IgD-negative memory B cell (primary cell): ENCODE data around the gene MAGI1. TPM values are rescaled to one million over a fixed set of nuclear protein-coding genes. Genes with fewer than 3 reads are reported as not detected.
A peak's percentile ranks its signal among the peaks of the same experiment; 100 is the strongest.

Source experiments
- H3K27ac Mint-ChIP-seq, 3 donors: one replicate each; pipeline ENCODE4 v1.8.0; 2020 to 2022; ENCODE audit warnings: mild to moderate bottlenecking in 3 of 3, mixed read lengths in 3 of 3, moderate library complexity in 1 of 3
- H3K27me3 Mint-ChIP-seq: one replicate; pipeline ENCODE4 v1.8.0; 2021; ENCODE audit warnings: mixed read lengths
- H3K36me3 Mint-ChIP-seq: one replicate; pipeline ENCODE4 v1.8.0; 2020; ENCODE audit warnings: mild to moderate bottlenecking, mixed read lengths
- H3K4me1 Mint-ChIP-seq, 3 donors: one replicate each; pipeline ENCODE4 v1.8.0; 2020 to 2022; ENCODE audit warnings: mixed read lengths in 3 of 3, mild to moderate bottlenecking in 1 of 3
- H3K4me3 Mint-ChIP-seq, 4 donors: one replicate each; pipeline ENCODE4 v1.8.0; 2020 to 2022; ENCODE audit warnings: mild to moderate bottlenecking in 4 of 4, mixed read lengths in 4 of 4, moderate library complexity in 3 of 4
- H3K9me3 Mint-ChIP-seq, 3 donors: one replicate each; pipeline ENCODE4 v1.8.0; 2020 to 2021; ENCODE audit warnings: mixed read lengths in 3 of 3, mild to moderate bottlenecking in 1 of 3
- polyA plus RNA-seq: library from polyadenylated mRNA; unstranded; fragments of 300-500 nt; fragmentation: Illumina TruSeq; gene quantifications from one replicate; pipeline ENCODE4 v1.2.3, GENCODE V29; 2021

Gene MAGI1
- polyA plus RNA-seq, 1 donor from 2014 or later, result 1.3 TPM

- Mint-ChIP-seq H3K27me3 (peaks cover 5% of the 10 kb centered on the region), H3K36me3 (peaks cover 2% of the 10 kb centered on the region), H3K4me3 (no peak overlapping the region), H3K9me3 (peaks cover 0 to 6% (median 2%) of the 10 kb centered on the region in 3 donors), H3K4me1 (no peaks in the 10 kb centered on the region), H3K27ac (peak overlapping the region in 1 of 3 donors; percentile 14)
Observed at GRCh38 chr3:65350801-65351476, 687.8 kb downstream of the MAGI1 start.

DNA sequence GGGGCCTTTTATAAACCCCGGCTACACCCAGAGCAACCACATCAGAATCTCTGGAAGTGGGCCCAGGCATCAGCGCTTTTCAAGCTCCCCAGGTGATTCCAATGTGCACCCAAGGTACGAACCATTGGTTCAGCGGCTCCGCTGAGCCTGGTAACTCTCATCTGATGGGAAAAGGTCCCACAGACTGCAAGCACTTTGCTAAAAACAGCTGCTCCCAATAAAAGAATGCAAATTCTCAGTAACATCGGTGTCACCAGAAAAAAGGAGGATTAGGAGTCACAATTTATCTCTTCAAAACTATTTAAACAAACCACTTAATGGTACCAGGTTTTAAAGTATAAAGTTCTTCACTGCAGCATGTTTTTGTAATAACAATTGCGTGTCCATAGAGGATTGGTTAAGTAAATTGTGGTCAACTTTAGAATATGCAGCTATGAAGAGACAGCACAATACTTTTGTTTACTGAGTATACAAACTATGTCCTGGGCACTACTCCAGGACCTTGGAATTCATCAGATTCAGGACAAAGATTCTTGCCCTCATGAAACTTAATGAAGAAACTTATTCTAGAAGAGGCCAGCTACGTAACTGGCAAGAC, 690.2 kb downstream of the MAGI1 start:
- Mint-ChIP-seq H3K27ac (no peak overlapping the region), H3K36me3 (peaks cover 2% of the 10 kb centered on the region), H3K27me3 (no peaks in the 10 kb centered on the region), H3K4me3 (no peak overlapping the region), H3K9me3 (peaks cover 0 to 2% (median 0%) of the 10 kb centered on the region in 3 donors), H3K4me1 (no peaks in the 10 kb centered on the region)

- H3K36me3 Mint-ChIP-seq, result peaks cover 2% of the 10 kb centered on the region
- no peaks in the 10 kb centered on the region for H3K27me3 Mint-ChIP-seq
- no peaks in the 10 kb centered on the region for H3K4me1 Mint-ChIP-seq
- peaks cover 0 to 2% (median 0%) of the 10 kb centered on the region in 3 donors for H3K9me3 Mint-ChIP-seq
- H3K4me3 Mint-ChIP-seq, result no peak overlapping the region
- no peak overlapping the region for H3K27ac Mint-ChIP-seq
Observed at GRCh38 chr3:65347166-65347565, 691.6 kb downstream of the MAGI1 start.

DNA sequence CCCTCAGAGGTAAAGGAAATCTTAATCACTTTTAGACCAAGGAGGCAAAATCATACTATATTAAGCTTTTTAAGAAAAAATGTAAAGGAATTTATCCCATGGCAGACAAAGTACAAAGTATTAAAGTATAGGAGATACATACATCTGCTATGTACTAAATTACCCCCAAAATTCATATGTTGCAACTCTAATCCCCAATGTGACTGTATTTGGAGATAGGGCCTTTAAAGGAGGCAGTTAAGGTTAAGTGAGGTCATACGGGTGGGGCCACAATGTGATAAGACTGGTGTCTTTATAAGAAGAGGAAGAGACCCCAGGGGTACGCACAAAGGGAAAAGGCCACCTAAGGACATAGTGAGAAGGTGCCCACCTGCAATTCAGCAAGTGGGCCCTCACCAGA, 693.9 kb downstream of the MAGI1 start:
- H3K9me3 Mint-ChIP-seq, result peaks cover 0 to 6% (median under 1%) of the 10 kb centered on the region in 3 donors
- no peak overlapping the region for H3K4me3 Mint-ChIP-seq
- peaks cover 2% of the 10 kb centered on the region for H3K36me3 Mint-ChIP-seq
- no peaks in the 10 kb centered on the region for H3K27me3 Mint-ChIP-seq
- H3K27ac Mint-ChIP-seq, result no peak overlapping the region
- H3K4me1 Mint-ChIP-seq, result no peaks in the 10 kb centered on the region

- H3K27me3 Mint-ChIP-seq, result no peaks in the 10 kb centered on the region
- no peak overlapping the region for H3K4me3 Mint-ChIP-seq
- H3K9me3 Mint-ChIP-seq, result peaks cover 0 to 6% (median 2%) of the 10 kb centered on the region in 3 donors
- H3K27ac Mint-ChIP-seq, result no peak overlapping the region
- H3K36me3 Mint-ChIP-seq, result peaks cover 2% of the 10 kb centered on the region
- H3K4me1 Mint-ChIP-seq, result no peaks in the 10 kb centered on the region
Observed at GRCh38 chr3:65344444-65344843, 694.3 kb downstream of the MAGI1 start.

DNA sequence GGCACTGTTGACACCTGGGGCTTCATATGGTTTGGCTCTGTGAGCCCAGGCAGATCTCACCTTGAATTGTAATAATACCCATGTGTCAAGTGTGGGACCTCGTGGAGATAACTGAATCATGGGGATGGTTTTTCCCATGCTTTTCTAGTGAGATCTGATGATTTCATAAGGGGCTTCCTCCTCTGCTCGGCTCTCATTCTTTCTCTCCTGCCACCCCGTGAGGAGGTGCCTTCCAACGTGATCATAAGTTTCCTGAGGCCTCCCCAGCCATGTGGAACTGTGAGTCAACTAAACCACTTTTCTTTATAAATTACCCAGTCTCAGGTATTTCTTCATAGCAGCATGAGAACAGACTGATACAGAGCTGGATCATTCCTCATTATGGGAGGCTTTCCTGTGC, 695.0 kb downstream of the MAGI1 start:
- Mint-ChIP-seq H3K36me3 (no peaks in the 10 kb centered on the region), H3K4me1 (no peaks in the 10 kb centered on the region), H3K27ac (no peak overlapping the region), H3K9me3 (peaks cover 0 to 6% (median 2%) of the 10 kb centered on the region in 3 donors), H3K4me3 (no peak overlapping the region), H3K27me3 (no peaks in the 10 kb centered on the region)

- Mint-ChIP-seq H3K4me3 (no peak overlapping the region), H3K27ac (no peak overlapping the region), H3K27me3 (no peaks in the 10 kb centered on the region), H3K9me3 (peaks cover 0 to 6% (median 2%) of the 10 kb centered on the region in 3 donors), H3K4me1 (no peaks in the 10 kb centered on the region), H3K36me3 (no peaks in the 10 kb centered on the region)
Observed at GRCh38 chr3:65343026-65343425, 695.7 kb downstream of the MAGI1 start.

DNA sequence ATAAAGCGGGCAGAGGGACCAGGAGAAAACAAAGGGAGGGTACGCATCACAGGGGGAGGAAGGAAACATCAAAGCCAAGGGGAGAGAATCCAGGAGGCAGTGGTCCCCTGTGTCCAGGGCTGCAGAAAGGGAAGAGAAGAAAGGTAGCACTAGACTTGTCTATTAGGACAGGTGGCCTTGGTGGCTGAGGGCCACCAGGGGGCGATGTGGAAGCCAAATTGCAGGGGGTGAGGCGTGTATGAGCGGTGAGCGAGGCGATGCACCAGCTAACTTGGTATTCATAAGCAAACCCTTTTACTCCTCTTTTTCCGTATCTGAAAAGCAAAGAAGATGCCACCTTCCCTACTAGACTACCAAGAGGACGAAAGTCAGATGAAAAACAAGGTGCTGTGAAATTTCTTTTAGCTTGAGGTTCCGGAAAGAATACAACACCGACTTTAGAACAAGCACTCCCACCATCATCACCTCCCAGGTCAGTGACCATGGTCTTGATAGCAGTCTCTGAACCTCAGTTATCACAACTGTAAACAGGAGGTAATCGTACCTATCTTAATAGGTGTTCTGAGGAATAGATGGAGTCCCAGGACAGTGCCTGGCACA, 696.5 kb downstream of the MAGI1 start:
- H3K36me3 Mint-ChIP-seq, result no peaks in the 10 kb centered on the region
- peaks cover 0 to 6% (median 4%) of the 10 kb centered on the region in 3 donors for H3K9me3 Mint-ChIP-seq
- no peak overlapping the region for H3K27ac Mint-ChIP-seq
- no peak overlapping the region for H3K4me3 Mint-ChIP-seq
- H3K4me1 Mint-ChIP-seq, result no peaks in the 10 kb centered on the region
- H3K27me3 Mint-ChIP-seq, result no peaks in the 10 kb centered on the region

GRCh38 chr3:65339192-65339740, 699.5 kb downstream of the MAGI1 start:
- H3K27me3 Mint-ChIP-seq, result no peaks in the 10 kb centered on the region
- peaks cover 5 to 12% (median 9%) of the 10 kb centered on the region in 3 donors for H3K9me3 Mint-ChIP-seq
- no peaks in the 10 kb centered on the region for H3K36me3 Mint-ChIP-seq
- H3K4me1 Mint-ChIP-seq, result no peaks in the 10 kb centered on the region
- no peak overlapping the region for H3K4me3 Mint-ChIP-seq
- no peak overlapping the region for H3K27ac Mint-ChIP-seq

DNA sequence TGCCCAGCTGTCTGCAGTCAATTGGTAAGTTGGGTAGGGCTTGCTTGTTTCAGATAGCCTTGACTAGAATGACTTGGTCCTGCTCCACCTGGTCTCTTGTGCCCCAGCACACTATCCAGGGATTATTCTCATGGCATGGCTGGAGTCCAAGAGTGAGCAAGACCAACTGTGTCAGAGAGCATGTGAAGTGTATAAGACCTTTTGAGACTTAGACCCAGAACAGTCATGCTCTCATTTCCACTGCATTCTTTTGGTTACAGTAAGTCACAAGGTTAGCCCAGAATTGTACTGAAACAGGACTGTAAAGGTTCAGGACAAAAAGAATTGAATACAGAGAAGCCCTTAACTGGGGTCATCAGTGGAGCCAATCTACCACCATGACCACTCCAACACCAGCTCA, 700.1 kb downstream of the MAGI1 start:
- Mint-ChIP-seq H3K36me3 (no peaks in the 10 kb centered on the region), H3K27me3 (no peaks in the 10 kb centered on the region), H3K27ac (no peak overlapping the region), H3K4me3 (no peak overlapping the region), H3K9me3 (peaks cover 5 to 12% (median 9%) of the 10 kb centered on the region in 3 donors), H3K4me1 (no peaks in the 10 kb centered on the region)

- Mint-ChIP-seq H3K27me3 (no peaks in the 10 kb centered on the region), H3K36me3 (no peaks in the 10 kb centered on the region), H3K27ac (peak overlapping the region in 1 of 3 donors; percentile 41), H3K9me3 (peaks cover 3 to 12% (median 5%) of the 10 kb centered on the region in 3 donors), H3K4me1 (no peaks in the 10 kb centered on the region), H3K4me3 (no peak overlapping the region)
Observed at GRCh38 chr3:65335587-65335986, 703.1 kb downstream of the MAGI1 start.

- Mint-ChIP-seq H3K4me1 (no peaks in the 10 kb centered on the region), H3K27ac (no peak overlapping the region), H3K27me3 (no peaks in the 10 kb centered on the region), H3K4me3 (no peak overlapping the region), H3K9me3 (peaks cover 3 to 10% (median 5%) of the 10 kb centered on the region in 3 donors), H3K36me3 (no peaks in the 10 kb centered on the region)
Observed at GRCh38 chr3:65334045-65334665, 704.6 kb downstream of the MAGI1 start.

GRCh38 chr3:65331730-65332129, 707.0 kb downstream of the MAGI1 start:
- Mint-ChIP-seq H3K27ac (no peak overlapping the region), H3K27me3 (no peaks in the 10 kb centered on the region), H3K9me3 (peaks cover 0 to 8% (median 8%) of the 10 kb centered on the region in 3 donors), H3K4me1 (no peaks in the 10 kb centered on the region), H3K4me3 (no peak overlapping the region), H3K36me3 (no peaks in the 10 kb centered on the region)

- Mint-ChIP-seq H3K36me3 (no peaks in the 10 kb centered on the region), H3K9me3 (peaks cover 0 to 2% (median 2%) of the 10 kb centered on the region in 3 donors), H3K27ac (no peak overlapping the region), H3K27me3 (no peaks in the 10 kb centered on the region), H3K4me1 (no peaks in the 10 kb centered on the region), H3K4me3 (no peak overlapping the region)
Observed at GRCh38 chr3:65330072-65330471, 708.6 kb downstream of the MAGI1 start.

DNA sequence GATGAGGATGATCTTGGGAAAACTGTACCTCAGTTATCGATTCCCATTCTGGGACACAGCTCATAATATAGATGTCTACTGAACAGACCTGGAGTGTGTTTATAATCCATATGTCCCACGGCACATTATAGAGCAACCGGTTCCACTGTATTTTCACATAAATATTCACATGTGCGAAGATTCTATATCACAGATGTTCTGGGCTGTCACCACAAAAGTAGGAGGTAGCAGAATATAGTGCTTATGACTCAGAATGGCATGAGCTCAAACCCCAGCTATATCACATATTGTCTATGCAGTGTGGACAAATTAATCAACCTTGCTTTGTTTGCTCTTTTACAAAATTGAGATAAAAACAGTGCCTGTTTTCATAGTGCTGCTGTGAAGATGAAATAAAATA, 710.6 kb downstream of the MAGI1 start:
- Mint-ChIP-seq H3K27me3 (peaks cover 2% of the 10 kb centered on the region), H3K27ac (no peak overlapping the region), H3K36me3 (no peaks in the 10 kb centered on the region), H3K4me1 (no peaks in the 10 kb centered on the region), H3K4me3 (no peak overlapping the region), H3K9me3 (peaks cover 0 to 2% (median 2%) of the 10 kb centered on the region in 3 donors)
